ENCODE results near the gene IL18R1. TPM values are rescaled to one million over a fixed set of nuclear protein-coding genes. Genes with fewer than 3 reads are reported as not detected.

Gene IL18R1
- total RNA-seq, 1 donor from 2014 or later, result 12.4 TPM

- DNase-seq (ENCODE audit: low spot score), result no peak
These were observed 32.4 kb downstream of the IL18R1 start for GRCh38 chr2:102387763-102388546.

- no peak for DNase-seq (ENCODE audit: low spot score)
These were observed 36.0 kb downstream of the IL18R1 start for GRCh38 chr2:102391565-102391964.

DNA sequence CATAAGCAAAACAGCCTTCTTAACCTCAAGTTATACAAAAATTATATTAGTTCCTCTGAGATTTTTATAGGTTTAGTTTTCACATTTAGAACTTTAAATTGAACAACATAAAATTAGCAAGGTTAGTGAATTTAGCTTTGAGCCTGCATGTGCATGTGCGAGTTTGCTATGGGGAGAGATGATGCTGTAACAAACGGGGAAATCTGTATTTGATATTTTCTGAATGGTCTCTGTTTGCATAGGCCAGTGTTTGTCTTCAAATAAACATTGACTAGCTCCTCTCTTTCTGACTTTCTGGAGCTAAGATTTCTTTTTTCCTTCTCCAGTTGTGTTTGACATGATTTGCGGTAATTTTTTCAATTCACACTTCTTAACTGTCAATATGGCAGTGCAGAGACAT is 36.5 kb downstream of the IL18R1 start:
- no peak for DNase-seq (ENCODE audit: low spot score)

GRCh38 chr2:102392942-102393341 is 37.3 kb downstream of the IL18R1 start:
- no peak for DNase-seq (ENCODE audit: low spot score)

DNA sequence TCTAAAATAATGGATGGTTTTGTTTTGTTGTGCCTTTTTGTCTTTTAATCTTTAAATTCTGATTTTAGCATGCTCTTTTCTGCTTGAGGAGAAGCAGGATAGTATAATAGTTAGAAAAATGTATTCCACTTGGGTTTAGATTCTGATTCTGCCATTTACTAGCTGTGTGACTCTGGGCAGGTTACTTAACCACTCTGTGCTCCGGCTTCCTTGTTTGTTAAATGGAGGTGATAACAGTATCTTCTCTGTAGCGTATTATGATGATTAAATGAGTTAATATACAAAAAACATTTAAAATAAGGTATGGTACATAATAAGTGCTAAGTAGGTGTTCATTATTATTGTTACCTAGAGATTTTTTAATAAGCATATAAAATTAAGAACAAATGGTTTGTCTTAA is 40.4 kb downstream of the IL18R1 start:
- DNase-seq (ENCODE audit: low spot score), result no peak

GRCh38 chr2:102397209-102397608 is 41.6 kb downstream of the IL18R1 start:
- no peak for DNase-seq (ENCODE audit: low spot score)

- DNase-seq (ENCODE audit: low spot score), result no peak
These were observed 44.0 kb downstream of the IL18R1 start for GRCh38 chr2:102399499-102400141.

GRCh38 chr2:102401456-102401855 is 45.9 kb downstream of the IL18R1 start:
- no peak for DNase-seq (ENCODE audit: low spot score)

- DNase-seq (ENCODE audit: low spot score), result no peak
These were observed 46.3 kb downstream of the IL18R1 start for GRCh38 chr2:102401865-102402264.

- DNase-seq (ENCODE audit: low spot score), result no peak
These were observed 55.4 kb downstream of the IL18R1 start for GRCh38 chr2:102410952-102411351.

DNA sequence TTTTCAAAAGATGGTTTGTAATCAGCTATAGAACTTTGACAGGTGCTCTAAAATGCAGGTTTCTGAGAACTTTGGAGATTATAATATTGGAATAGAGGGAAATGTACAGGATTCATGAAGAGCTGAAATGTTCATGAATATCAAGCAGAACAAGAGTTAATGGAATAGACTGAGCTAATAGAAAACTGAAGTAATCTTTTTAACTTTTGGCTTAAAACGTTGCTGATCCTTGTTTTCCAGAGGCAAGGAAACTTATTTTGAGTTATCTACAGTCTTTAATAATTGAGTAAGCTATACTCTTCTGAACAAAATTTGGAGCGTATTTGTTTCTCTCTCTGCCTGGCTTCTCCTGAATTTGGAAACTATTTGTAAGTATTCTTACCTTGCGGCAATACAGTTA is 56.6 kb downstream of the IL18R1 start:
- DNase-seq (ENCODE audit: low spot score), result no peak

DNA sequence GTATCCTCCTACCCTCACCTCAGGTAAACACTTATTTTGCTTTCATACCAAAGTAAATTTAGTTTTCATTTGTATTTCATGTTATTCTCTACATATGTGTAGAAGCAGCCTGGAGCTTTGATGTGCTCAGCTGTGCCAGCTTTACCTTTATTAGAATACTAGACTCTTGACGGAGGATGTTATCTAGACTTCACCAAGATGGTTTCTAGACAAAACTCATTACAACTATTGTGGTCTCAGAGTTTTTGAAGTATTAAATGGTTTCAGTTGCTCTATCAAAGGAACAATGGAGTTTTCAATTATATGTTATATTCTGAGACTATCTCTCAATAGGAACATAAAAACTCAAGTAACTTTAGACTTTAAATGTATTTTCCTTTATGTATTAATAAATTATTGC is 62.4 kb downstream of the IL18R1 start:
- no peak for DNase-seq (ENCODE audit: low spot score)

DNA sequence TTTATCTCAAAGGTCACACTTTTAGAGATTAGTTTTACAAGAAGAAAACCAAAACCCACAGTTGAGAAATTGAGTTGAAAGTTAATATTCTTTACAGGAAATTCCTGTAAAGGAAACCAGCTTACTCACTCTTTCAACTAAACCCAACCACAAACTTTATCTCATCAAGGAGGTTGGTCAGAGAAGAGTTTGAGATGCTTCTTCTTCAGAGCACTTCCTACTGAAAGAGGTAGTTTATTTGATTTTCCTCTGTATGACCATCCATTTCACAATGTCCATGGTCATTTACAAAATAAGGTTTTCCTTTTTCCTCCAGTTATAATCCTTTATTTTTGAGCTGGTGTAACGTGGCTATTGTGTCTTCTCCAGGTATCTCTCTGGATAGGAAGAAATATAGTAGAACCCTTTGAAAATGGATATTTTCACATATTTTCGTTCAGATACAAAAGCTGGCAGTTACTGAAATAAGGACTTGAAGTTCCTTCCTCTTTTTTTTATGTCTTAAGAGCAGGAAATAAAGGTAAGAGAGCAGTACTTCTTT is 62.9 kb downstream of the IL18R1 start:
- no peak for DNase-seq (ENCODE audit: low spot score)

DNA sequence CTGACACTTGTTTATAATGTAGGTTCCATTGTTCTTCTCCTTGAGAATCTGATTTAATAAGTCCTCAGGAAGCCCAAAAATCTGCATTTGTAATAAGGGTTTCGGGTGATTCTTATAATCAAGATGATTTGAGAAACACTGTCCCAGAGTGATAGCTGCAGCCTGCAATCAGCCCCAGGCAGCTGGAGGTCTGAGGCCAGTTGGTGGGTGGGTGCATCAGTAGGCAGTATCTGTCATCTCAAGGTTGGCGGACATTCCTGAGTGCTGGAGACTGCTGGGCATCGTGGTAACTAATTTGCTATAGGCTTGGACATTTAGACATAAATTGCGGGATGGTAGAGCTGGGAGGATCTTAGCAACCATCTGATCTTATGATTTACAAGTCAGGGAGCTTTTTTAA is 64.7 kb downstream of the IL18R1 start:
- no peak for DNase-seq (ENCODE audit: low spot score)

DNA sequence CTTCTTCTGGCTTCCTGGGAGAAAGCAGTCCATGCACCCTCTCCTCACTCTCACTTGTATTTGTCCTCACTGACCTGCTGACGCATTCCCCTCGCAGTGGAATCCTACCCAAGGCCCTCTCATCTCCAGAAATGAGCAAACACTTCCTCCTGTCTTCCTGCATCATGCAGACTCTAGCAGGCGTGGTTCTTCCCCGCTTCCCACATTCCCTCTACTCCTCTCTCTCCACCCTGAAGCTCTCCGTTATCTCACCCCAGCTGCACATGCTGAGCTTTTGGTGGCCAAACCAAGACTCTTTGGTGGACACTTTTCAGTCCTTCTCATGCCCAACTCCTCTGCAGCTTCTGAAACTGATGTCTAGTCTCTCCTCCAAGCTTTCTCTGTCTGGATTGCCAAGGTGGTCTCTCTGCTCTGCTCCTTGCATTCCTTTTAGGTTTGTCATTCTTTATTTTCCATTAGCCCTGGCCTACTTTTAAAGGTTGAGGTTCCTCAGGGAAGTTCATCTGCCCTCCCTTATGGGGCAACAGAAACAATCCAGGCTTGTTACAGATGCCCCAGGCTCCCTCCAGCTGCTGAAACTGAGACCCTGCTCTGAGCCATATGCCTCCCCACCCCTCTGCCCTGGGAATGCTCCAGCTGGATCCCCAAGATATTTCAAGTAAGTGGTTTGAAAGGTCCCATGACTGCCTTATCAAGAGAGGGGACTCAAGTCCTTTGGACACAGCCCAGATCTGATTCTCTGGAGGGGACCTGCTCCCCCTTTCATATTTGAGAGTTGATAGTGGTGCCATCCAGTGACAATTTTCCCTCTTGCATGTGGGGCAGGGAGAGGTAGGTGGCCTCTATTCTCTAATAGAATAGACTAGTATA is 66.5 kb downstream of the IL18R1 start:
- no peak for DNase-seq (ENCODE audit: low spot score)

GRCh38 chr2:102422910-102423309 is 67.3 kb downstream of the IL18R1 start, which contains the start of gene IL18RAP:
Gene IL18RAP, plus strand, starts transcription at chr2:102423160. Its CDS starts 118 bp downstream, at chr2:102423278.
- DNase-seq (ENCODE audit: low spot score), result no peak

- DNase-seq (ENCODE audit: low spot score), result no peak
These were observed 67.8 kb downstream of the IL18R1 start for GRCh38 chr2:102423368-102423767.

- no peak for DNase-seq (ENCODE audit: low spot score)
These were observed 69.2 kb downstream of the IL18R1 start for GRCh38 chr2:102424754-102425153.

- DNase-seq (ENCODE audit: low spot score), result no peak
These were observed 70.0 kb downstream of the IL18R1 start for GRCh38 chr2:102425441-102426132.

DNA sequence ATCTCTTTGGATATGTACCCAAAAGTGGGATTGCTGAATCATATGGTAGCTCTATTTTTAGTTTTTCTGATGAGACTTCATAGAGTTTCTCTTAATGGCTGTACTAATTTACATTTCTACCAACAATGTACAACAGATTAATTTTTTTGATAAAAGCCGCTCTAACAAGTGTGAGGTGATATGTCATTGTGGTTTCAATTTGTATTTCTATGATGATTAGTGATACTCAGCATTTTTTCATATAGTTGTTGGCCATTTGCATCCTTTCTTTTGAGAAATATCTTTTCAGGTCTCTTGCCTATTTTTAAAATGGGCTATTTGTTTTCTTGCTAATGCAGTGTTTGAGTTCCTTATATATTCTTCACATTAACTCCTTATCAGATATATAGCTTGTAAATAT is 71.7 kb downstream of the IL18R1 start:
- no peak for DNase-seq (ENCODE audit: low spot score)

- DNase-seq (ENCODE audit: low spot score), result no peak
These were observed 73.0 kb downstream of the IL18R1 start for GRCh38 chr2:102428573-102428972.
